Measurements from ENCODE around the gene CARD11. TPM values are rescaled to one million over a fixed set of nuclear protein-coding genes. Genes with fewer than 3 reads are reported as not detected.
A peak's percentile ranks its signal among the peaks of the same experiment; 100 is the strongest.

Gene CARD11
- total RNA-seq, 2 experiments from 2014 or later, result 98.3 to 103 TPM

DNA sequence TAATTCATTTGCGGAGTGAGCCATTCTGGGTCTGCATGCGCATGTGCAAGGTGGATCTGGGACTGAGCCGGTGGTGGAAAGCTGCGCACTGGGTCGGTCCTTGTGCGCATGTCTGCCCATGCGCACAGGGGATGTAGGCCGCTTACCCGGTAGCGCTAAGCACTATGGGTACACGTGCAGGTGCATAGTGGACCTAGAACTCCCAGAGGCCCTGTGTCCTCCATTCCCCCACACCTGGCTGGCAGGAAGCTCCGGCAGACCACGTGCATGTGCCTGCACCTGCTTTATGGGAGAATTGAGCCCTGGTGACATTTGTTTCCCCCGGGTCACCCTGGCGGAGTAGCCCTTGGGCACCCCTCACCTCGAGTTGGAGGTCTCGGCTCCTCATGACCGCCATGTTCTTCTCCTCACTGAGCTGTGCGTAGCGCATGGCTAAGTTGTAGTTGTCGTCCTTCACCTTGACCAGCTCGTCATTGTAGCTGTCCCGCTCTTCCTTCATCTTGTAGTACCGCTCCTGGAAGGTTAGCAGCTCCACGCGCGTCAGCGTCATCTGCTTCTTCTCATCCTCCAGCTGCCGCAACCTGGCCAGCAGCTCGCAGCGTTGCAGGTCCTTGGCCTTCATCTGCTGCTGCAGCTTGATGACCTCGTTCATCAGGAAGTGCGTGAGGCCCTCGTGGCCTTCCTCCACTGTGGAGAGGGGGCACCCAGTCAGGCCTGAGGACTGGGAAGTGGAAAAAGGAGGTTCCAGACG lies 99.6 kb downstream of the CARD11 start:
- intact Hi-C loops (cut with micrococcal nuclease), result no loop called here
- TF ChIP-seq, protein P1, sequence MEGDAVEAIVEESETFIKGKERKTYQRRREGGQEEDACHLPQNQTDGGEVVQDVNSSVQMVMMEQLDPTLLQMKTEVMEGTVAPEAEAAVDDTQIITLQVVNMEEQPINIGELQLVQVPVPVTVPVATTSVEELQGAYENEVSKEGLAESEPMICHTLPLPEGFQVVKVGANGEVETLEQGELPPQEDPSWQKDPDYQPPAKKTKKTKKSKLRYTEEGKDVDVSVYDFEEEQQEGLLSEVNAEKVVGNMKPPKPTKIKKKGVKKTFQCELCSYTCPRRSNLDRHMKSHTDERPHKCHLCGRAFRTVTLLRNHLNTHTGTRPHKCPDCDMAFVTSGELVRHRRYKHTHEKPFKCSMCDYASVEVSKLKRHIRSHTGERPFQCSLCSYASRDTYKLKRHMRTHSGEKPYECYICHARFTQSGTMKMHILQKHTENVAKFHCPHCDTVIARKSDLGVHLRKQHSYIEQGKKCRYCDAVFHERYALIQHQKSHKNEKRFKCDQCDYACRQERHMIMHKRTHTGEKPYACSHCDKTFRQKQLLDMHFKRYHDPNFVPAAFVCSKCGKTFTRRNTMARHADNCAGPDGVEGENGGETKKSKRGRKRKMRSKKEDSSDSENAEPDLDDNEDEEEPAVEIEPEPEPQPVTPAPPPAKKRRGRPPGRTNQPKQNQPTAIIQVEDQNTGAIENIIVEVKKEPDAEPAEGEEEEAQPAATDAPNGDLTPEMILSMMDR (IDR thresholded peaks at IDR 0.05), result no peak
- ATAC-seq (no peak), DNase-seq (no peak)
- Mint-ChIP-seq H3K4me1 (ENCODE audit: low read depth) (peaks cover 27% of the 10 kb centered on the region), H3K36me3 (ENCODE audit: low read depth) (peaks cover 66% of the 10 kb centered on the region), H3K9me3 (no peaks in the 10 kb centered on the region), H3K27ac (no peak overlapping the region), H3K27me3 (no peaks in the 10 kb centered on the region), H3K4me3 (no peak overlapping the region)
- ChIA-PET CTCF (no interaction called here), POLR2A (no interaction called here)

DNA sequence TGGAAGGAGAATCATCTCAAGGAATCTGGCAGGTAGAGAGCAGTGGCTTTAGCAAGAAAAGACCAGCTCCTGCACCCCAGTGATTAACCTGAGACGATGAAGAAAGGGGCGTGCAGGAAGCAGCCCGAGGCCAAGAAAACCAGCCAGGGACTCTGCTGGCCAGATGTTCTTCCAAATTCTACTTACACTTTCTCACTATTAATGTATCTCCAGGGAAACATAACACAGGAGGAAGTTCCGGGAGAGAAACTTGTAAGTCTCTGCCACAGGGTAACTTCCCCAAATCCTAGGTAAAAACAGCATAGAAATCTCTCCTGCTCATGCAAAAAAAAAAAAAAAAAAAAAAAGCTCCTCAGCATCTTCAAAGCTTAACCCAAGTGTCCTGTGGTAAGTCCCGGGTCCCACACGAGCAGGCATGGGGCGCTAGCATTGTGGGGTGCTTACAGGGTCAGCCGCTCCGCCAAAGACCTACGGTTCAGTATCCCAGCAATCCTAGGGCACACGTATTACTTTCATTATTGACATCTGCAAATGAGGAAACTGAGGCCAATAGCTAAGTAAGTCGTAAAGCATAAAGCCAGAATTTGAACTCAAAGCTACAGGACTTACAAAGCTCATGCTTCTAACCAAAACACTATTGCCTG lies 102.3 kb downstream of the CARD11 start:
- TF ChIP-seq, protein P1 (IDR thresholded peaks at IDR 0.05), result no peak
- no peaks in the 10 kb centered on the region for H3K27me3 Mint-ChIP-seq
- intact Hi-C loops (cut with micrococcal nuclease), result no loop called here
- no peak overlapping the region for H3K4me3 Mint-ChIP-seq
- CTCF ChIA-PET, result no interaction called here
- H3K9me3 Mint-ChIP-seq, result no peaks in the 10 kb centered on the region
- DNase-seq (no peak), ATAC-seq (no peak)
- H3K36me3 Mint-ChIP-seq (ENCODE audit: low read depth), result peaks cover 61% of the 10 kb centered on the region
- peaks cover 11% of the 10 kb centered on the region for H3K4me1 Mint-ChIP-seq (ENCODE audit: low read depth)
- H3K27ac Mint-ChIP-seq, result no peak overlapping the region
- POLR2A ChIA-PET, result no interaction called here

- no peak overlapping the region for H3K4me3 Mint-ChIP-seq
- POLR2A ChIA-PET, result interaction anchor here (0.6 kb wide), 1 partner anchor 237 kb away, joined by 4 read pairs; no protein-coding TSS in a partner anchor
- no peaks in the 10 kb centered on the region for H3K27me3 Mint-ChIP-seq
- intact Hi-C loops (cut with micrococcal nuclease), result no loop called here
- peaks cover 55% of the 10 kb centered on the region for H3K36me3 Mint-ChIP-seq (ENCODE audit: low read depth)
- H3K4me1 Mint-ChIP-seq (ENCODE audit: low read depth), result peaks cover 11% of the 10 kb centered on the region
- no peaks in the 10 kb centered on the region for H3K9me3 Mint-ChIP-seq
- peak overlapping the region; percentile 45 for H3K27ac Mint-ChIP-seq
- ATAC-seq (no peak), DNase-seq (no peak)
- TF ChIP-seq, protein P1 (IDR thresholded peaks at IDR 0.05), result no peak
- CTCF ChIA-PET, result no interaction called here
These were observed 103.2 kb downstream of the CARD11 start for GRCh38 chr7:2940466-2940865.

GRCh38 chr7:2939193-2939885 lies 104.3 kb downstream of the CARD11 start:
- Mint-ChIP-seq H3K36me3 (ENCODE audit: low read depth) (peaks cover 50% of the 10 kb centered on the region), H3K4me3 (no peak overlapping the region), H3K27me3 (no peaks in the 10 kb centered on the region), H3K4me1 (ENCODE audit: low read depth) (peaks cover 13% of the 10 kb centered on the region), H3K27ac (peak overlapping the region; percentile 53), H3K9me3 (no peaks in the 10 kb centered on the region)
- POLR2A ChIA-PET, result interaction anchor here (0.6 to 1.0 kb wide), 2 partner anchors 35 to 215 kb away, joined by 3 to 4 read pairs; no protein-coding TSS in a partner anchor
- intact Hi-C loops (cut with micrococcal nuclease), result no loop called here
- DNase-seq (no peak), ATAC-seq (no peak)
- CTCF ChIA-PET, result interaction anchor here (1.1 kb wide), 1 partner anchor 8 kb away, joined by 3 read pairs; no protein-coding TSS in a partner anchor
- TF ChIP-seq, protein P1 (IDR thresholded peaks at IDR 0.05), result no peak
